ENCODE results near the gene SERTAD2.
A peak's percentile ranks its signal among the peaks of the same experiment; 100 is the strongest.

The SERTAD2 gene

DNA sequence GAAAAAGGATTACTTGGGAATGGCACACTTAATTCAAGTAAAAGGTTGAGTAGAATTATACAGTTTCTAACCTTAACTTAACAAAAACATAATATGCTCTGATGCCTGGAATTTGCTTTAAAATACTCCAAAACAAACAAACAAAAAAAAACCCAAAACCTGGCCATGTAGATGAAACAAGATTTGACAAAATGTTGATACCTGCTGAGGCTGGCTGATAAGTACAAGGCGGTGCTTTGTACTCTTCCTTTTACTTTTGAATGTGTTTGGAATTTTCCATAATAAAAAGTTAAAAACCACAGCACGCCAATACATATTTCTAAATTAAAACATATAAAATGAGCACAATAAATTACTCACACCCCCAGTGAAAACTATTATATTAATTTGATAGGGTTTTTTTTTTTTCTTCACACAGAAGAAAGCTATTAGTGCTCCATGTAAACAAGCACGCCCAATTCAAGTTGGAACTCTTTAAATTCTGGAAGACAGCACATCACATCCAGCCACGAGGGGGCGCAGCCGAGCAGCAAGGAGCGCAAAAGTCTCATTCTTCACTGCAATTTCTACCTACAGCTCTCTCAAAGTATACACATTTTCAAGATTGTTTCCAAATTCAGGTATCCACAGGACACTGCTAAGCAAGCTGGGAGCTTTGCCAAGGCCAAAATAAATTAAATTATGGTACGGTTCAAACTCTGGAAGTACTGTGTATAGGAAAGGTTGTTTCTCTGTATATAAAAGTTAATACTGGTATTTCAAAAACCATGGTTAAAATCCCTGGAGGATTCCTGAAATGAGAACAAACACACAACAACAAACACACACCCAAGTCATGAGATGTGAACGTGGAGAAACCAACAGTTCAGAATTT is 7.5 kb downstream of the SERTAD2 start:
- DNase-seq (ENCODE audit: low spot score), result peak; percentile 93

DNA sequence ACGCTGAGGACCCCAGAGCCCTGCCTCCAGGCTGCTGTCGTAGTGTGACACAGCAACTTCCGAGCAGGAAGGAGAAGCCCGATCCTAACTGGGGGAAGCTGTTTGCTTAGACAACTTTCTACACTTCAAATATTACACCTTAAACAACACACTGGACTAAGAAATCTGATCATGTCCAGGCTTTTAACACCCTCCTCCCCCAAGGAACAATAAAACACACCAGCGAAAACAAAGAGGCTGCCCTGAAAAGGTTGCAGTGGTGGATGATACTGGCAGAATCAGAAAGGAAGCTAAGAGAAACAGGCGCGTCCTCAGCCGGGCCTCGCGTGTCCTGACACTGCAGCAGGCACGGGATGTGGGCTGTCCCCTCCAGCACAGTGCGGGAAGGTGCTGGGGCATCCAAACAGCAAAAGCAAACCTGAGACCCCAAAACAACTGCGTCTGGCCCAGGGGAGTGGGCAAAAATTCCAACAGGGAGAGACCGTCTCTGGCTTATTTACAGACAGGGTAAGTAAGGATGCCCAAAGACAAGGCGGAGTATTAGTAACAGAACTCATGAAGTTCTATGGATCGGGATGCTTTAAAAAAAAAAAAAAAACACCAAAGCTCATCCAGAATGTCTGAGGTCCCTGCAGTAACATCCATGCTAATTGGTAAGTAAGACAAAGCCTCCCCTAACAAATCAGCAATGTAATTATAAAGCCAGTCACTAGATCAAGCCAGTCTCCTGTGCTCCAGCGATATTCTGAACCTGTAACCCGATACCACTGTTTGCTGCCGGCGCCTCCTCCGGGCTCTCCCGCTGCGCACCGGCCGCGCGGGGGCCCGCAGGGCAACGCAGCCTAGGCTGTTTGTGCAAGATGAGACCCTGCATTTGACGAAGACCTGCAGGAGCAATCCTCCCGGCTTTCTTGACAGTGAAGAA is 9.0 kb downstream of the SERTAD2 start:
- DNase-seq (ENCODE audit: low spot score), result peak; percentile 74

DNA sequence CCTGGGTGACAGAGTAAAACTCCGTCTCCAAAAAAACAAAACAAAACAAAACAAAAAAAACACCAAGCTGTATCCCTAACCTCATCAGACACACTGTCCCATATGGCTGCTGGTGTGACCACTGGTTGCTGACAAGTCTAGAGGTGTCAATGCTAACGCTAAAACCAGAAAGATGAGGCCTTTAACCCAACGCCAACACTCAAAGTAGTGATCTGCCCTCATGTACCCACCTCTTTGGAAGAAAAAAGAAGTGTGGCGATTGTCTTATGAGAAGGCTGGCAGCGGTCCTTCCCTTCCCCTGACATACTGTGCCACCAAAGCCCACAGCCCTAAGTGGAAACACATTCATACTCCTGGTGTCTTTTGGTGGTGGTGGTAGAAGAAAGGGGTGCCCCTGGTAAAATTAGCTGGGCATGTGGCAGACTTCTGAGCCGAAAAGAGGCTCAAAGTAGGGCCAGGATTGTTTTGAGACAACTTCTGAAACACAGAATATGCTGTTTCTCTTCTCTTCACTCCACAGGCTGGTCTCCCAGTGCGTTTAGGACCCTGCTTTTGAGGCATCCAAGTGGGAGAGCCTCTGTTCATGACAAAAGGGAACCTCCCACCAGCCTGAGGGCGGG is 9.8 kb downstream of the SERTAD2 start:
- DNase-seq (ENCODE audit: low spot score), result no peak

DNA sequence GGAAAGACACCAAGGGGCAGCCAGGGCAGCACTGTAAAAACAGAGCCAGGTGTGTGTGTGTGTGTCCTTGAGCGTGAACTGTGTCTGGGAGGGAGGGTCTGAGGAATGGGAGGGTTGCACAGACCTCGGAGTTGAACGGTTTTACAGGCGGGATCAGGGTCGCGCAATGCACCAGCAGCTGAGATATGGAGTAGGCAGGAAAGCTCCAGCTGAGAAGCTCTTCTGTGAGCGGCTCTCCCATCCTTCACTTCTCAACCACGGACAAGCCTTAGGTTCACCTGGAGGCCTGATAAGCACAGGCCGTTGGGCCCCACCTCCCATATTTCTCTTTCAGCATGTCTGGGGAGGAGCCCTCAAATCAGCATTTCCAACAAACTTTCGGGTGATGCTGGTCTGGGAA is 12.1 kb downstream of the SERTAD2 start:
- DNase-seq (ENCODE audit: low spot score), result no peak

DNA sequence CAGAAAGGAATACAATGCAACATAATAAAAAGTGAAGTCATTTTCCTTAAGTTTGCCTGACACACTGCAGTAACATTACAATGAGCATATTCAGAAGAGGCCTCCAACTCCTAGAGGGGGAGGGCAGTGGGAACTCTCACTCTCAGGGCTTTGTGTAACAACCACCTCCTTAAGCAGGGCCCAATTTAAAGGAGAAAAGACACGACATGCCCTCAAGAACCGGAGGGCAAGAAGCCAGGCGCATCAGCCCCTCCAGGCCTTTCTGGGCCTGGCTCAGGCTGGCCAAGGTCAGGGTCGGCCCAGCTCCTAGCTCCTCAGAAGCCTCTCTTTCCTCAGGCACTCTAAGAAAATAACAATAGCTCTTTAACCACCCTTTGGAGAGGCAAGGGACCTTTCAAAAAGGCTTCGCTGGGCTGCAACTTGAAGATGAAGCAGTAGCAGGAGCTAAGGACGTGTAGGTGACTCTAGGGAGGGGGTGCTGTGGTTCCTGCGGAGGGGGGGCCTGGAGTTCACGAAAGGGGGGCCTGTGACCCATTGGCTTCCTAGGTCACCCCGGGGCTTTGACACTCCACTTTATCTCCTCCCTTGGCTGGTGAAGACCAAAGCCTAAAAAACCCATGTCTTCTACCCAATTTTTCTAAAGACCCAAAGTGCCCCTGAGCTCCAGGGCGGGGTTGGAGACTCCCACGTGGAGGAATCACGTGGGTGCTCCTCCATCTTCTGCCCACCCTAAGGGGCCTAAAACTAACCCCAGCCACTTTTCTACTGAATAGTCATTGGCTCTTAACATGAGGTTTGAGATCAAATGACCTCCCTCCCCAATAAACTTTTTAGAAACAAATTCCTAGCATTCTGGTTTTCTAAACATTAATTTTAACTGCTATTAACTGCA is 13.3 kb downstream of the SERTAD2 start:
- no peak for DNase-seq (ENCODE audit: low spot score)

DNA sequence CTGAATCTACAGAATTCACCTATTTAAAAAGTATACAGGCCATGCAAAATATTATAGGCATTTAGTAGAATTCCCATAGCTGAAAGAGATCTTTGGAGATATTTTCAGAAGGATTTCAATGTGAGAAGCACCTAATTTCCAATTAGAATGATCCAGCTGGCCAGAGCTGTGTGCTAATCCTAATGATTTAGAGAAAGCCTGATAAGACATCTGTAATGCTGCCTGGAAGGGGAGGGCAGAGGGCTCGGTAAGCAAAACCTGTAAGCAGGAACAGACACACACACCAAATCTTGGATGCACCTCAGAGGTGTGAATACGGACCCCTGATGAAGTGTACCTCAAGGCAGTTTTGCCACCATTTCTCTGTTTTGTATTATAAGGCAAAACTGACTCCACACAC is 14.0 kb downstream of the SERTAD2 start:
- DNase-seq (ENCODE audit: low spot score), result no peak

DNA sequence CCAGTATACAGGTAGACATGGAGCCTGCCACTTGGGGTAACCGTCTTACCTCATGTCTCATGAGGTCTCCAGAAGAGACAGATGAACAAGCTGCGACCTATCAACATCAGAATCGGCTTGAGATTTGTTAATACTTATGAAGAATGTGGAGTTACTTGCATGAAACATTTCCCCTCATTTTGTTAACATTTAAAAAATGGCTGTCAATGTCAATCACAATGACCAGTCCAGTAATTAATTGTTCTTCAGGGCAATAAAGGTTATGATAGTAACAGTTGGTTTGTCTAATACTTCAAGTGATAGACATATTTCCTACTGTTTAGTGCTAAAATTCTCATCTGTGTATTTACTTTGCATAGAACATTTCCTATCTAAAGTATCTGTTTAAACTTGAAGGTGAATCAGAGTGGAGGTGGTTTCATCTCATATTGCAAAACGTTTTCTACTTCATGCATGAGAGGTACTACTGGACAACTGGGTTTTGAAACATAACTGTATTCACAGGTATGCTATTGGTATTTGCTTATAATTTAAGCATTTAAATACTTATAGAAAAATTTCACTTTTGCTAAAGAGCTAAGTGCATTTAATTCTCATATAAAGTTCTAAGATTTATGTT is 15.1 kb downstream of the SERTAD2 start:
- DNase-seq (ENCODE audit: low spot score), result no peak

DNA sequence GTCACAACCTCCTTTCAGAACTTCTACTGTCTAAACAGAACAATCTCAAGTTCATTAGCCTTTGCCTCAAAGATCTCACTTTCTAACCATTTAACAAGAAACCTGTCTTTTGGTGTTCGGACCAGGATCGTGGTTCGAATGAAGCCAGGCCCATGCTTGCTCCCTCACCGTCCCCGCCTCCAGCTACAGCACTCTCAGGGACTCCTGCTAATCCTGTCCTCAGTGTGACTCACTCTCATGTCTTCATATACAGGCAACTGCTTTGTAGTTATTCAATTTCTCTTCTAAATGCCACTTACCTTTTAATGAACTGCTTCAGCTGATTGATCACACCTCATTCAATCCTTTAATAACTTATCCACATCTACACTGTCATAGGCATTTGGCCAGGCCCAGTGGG is 15.8 kb downstream of the SERTAD2 start:
- DNase-seq (ENCODE audit: low spot score), result no peak

DNA sequence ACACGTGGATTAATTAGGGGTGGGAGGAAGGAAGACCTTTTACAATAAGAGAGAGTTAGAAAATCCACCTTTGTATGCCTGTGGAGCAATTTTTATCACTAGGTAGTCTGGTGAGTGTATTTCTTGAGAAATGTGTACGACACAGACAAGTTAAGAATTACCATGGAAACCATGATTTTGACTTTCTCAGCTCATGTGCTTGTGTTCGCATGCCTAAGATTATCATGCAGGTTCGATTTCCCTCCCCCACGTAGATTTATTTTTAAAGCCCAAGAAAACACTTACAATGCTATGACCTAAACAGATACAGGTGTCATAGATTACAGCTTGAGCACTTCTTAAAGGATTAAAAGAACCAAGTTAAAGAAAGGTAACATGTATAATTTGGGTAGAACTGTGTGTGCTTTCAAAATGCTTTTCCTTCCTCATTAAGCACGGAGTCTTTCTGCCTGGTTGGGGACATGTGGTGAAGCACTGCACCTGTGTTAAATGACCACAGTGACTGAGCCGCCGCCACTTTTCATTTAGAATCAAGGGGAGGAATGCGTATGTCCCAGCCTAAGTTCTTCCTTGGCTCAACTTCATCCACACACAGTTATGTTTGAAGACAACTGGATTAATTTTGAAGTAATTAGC is 16.6 kb downstream of the SERTAD2 start:
- no peak for DNase-seq (ENCODE audit: low spot score)

DNA sequence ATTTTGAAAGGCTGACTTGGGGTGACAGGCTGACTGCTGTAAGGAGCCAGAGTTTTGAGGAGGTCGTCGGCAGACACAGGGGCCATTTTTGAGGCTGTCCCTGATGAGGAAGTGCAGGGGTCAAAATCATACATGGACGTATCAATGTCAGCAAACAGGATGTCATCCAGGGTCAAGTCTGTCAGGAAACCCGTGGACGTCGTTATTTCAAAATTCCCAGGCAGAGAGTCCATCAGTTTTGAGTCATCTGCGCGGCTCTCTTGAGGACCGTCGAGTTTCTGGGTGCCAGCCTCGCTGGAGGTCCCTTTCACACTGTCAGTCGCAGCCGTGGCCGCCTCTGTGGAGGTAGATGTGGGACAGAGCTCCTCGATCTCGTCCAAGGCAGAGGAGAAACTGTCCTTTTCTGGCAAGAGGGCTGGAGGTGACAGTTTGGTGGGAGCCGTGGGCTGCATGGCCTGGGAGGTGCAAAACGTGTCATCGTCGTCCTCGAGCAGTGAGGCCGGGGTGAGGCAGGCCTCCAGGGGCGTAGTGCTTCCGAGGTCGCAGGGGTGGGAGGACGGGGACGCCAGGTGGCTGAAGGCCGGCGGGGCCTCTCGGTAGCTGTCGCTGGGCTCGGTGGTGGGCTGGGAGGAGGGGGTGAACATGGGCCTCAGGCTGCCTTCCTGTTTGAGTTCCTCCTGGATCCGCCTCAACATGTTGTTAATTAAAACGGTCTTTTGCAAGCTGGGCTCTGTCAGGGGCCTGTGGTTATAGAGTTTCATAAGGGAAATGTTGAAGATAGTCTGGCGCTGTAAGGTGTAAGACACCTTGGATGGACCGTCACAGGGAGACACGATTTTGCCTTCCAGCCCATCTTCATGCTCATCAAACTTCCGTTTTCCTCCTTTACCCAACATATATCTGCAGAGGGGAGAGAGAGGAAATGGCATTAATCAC is 17.5 kb downstream of the SERTAD2 start:
- no peak for DNase-seq (ENCODE audit: low spot score)

DNA sequence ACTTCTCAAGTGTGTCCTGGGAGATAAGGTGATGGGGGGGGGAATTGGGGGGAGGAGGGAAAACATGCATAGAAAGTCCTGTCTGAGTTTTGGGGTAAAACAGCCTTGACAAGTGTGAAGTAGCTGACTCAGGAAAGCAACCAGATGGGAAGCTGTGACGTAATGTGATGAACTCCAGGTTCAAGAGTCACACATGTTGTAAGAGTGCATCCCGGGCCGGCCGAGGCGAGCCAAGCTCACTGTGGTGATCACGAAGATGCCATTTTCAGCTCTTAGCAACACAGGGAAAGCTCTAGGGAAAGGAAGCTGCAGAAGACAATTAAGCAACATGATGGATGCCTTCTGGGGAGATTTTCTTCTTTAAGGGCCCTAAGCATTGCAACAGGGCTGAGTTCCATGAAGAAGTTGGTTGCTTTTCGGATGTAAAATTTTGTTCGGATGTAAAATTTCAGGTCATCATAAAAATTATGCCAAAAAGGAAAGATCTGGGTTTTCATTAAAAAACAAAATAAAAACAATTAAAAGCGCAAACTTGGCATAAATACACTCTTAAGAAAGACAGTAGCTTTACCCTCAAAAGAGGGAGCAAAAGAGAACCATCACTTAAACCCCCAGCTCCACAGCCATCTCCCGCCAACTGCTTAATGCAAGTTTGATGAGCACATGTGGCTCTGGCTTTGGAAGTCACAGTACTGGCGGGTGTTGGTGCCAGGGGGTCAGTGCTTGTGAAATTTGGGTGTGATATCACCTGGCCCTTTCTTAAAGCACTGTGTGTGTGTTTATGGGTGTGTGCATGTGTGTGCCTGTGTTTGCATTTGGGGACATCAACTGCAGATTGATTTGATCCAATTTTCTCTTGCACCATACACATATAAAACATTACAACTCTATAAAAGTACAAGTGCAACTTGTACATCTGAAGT is 19.1 kb downstream of the SERTAD2 start:
- no peak for DNase-seq (ENCODE audit: low spot score)

DNA sequence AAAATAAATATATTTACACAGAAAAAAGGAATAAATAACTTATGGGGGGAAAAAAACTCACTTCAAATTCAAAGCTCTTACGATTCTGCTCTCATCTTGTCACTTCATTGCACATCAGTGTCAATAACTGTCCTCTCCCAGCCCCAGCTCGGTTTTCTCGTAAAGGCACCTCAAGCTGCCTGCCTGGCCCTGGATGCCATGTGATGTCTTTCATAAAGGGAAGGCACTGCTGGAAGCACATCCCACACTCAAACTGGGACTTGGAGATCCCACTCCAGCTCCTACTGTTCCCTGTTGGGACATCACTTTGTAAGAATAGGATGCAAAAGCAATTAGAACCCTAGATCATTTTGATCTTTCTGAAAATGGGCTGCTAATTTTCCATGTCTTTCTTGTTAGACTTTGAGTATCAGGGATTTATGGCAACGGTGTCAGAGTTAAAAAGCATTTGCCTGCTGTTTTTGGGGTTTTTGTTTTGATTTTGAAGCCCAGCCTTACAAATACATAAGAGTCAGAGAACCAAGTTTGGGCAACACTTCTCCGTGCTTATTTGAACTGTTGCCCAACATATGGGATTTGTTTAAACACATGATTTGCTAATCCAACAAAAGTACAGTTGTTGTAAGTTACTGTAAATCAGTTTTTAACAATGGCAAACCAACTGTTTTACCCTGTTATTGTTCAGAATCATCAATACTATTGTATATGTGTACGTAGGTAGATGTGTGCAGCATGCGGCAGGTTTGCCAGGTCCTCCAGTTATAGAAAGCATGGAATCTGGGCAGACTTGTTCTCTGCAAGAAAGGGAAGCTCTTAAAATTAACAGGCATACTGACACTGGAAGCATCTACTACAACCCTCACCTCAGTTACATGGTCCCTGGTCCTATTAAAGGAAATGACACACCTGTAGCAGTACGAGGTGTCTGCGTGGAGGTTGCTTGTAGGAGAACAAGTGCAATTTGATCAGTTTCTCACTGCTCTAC is 20.6 kb downstream of the SERTAD2 start:
- no peak for DNase-seq (ENCODE audit: low spot score)

DNA sequence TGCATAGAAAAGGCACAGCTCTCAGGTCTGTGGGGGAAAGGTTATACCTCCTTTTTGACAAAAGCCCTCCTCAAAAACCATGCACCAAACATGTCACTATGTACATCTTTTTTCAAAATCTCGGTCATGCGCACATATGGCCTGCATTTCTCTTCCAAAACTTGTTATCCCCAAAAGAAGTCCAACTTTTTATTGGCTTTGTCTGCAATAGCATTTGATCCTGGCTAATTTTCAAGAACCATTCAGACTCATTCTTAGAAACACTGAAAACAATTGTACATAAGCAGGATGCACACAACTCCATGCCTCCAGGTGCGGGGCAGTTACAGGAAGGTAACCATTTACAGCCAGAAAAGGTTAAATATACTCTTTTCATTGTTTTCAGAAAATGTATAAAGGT is 21.9 kb downstream of the SERTAD2 start:
- no peak for DNase-seq (ENCODE audit: low spot score)

DNA sequence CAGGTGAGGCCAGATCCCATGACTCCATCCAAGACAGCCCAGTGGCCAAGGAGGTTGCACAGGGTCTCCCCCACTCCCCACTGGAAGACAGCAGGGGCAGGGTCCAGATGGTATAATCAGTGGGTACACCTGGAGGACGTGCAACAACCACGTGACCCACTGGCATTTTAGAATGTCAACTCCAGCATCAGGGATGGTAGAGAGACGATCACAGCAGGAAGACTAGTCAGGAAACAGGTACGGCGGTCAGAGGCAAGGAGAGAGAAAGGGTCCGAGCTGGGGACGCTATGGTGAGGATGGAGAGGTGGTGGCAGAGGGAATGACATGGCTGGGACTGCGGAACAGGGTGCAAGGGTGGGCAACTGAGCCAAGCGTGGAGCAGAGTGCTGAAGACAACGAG is 23.0 kb downstream of the SERTAD2 start:
- no peak for DNase-seq (ENCODE audit: low spot score)

DNA sequence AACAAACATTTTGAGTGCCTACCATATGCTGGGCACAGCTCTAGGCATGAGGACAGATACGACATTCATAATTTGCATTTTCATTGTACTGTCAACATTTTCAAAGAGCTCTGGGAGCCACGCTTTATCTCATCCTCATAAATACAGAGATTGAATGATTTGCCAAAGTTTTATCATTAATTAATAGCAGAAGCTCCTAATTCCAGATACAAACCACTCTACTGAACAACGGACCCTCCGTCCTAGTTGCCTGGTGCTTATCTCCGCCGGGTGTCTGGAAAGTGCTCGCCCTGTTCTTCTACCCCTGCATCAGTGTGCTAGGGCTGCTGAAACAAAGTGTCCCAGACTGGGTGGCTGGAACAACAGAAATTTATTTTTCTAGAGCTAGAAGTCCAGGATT is 23.8 kb downstream of the SERTAD2 start:
- DNase-seq (ENCODE audit: low spot score), result no peak

DNA sequence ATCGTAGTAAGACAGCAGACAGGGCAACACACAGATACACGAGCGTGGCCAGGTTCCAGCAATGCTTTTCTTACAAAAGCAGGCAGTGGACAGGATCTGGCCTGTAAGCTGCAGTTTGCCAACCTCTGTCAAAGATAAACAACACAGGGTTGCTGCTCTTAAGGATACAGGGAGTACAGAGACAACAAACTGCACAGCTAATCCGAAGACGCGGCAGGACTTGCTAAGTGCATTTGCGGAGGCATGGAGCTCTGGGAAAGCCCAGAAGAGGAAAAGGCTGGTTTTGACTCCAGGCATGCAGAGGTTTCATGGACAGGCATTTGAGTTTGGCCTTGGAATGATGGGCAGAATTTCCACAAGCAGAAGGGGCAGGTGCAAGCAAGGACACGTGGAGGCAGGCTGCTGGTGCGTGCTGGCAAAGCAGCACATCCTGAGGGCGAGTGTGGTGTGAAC is 24.4 kb downstream of the SERTAD2 start:
- DNase-seq (ENCODE audit: low spot score), result no peak

Measured in cerebellar cortex (tissue), 1 donor.